Measurements from ENCODE around the gene MGME1. TPM values are rescaled to one million over a fixed set of nuclear protein-coding genes. Genes with fewer than 3 reads are reported as not detected.

Gene MGME1
- total and polyA plus RNA-seq, 9 of the 15 experiments (the other 6 are each of a cell fraction or from before 2014, with no cell fraction given), result 13.4 to 45.1 (median 30.6) TPM

GRCh38 chr20:17919149-17919548, 49.7 kb upstream of the MGME1 start:
- Histone ChIP-seq H4K20me1 (replicated peaks; ENCODE audit: control insufficient read depth, insufficient read depth, low read length) (no peaks in the 10 kb centered on the region), H3K4me1 (replicated peaks in 1 of 2; ENCODE audit: control insufficient read depth in 2 of 2, insufficient read depth in 2 of 2, low read length in 2 of 2) (no peaks in the 10 kb centered on the region; a peak in 1 of 5 replicates), H3K4me2 (ENCODE audit: insufficient read depth, low read length) (no peak overlapping the region), H3K9me1 (ENCODE audit: control insufficient read depth, insufficient read depth, low read length) (no peaks in the 10 kb centered on the region), H3K9ac (ENCODE audit: insufficient read depth in 1 of 2, low read depth in 2 of 2, low read length in 2 of 2) (no peak overlapping the region), H3K4me3 (no peak overlapping the region), H3K27me3 (ENCODE audit: control insufficient read depth in 2 of 2, insufficient read depth in 2 of 2, low read length in 2 of 2) (no peaks in the 10 kb centered on the region), H3K27ac (ENCODE audit: extremely low read depth, low read depth, low read length) (no peak overlapping the region), H2AFZ (ENCODE audit: low read depth, low read length) (no peak overlapping the region), H3K79me2 (ENCODE audit: control insufficient read depth, insufficient read depth, low read length) (no peaks in the 10 kb centered on the region), H3K9me3 (replicated peaks; ENCODE audit: control insufficient read depth, insufficient read depth, low read depth, low read length) (no peaks in the 10 kb centered on the region), H3K36me3 (ENCODE audit: control insufficient read depth, insufficient read depth, low read length) (no peaks in the 10 kb centered on the region)
- ChIA-PET POLR2A (no interaction called here), CTCF (ENCODE audit: low intra/inter-chr PET ratio) (no interaction called here)
- BruUV-seq (replicated peaks), result no TSS peak
- FAIRE-seq (no peak), ATAC-seq (no peak), DNase-seq (ENCODE audit: extremely low read depth in 1 of 4, low spot score in 3 of 4) (no peak)
- intact Hi-C loops (cut with micrococcal nuclease), result no loop called here
- 44% methylated on average over 3 of the region's 8 CpGs for WGBS (ENCODE audit: insufficient coverage, low coverage, missing lambda C conversion rate)
- in situ Hi-C loops (cut with MboI), result no loop called here
- TF ChIP-seq WHSC1 (IDR thresholded peaks at IDR 0.05; ENCODE audit: low read length), result no peak
- no peak for TF ChIP-seq SLC30A9 (CRISPR knock-in tag; IDR thresholded peaks at IDR 0.05)
- TF ChIP-seq TCF7 (IDR thresholded peaks at IDR 0.05; ENCODE audit: borderline replicate concordance), result no peak
- TF ChIP-seq E2F3 (CRISPR knock-in tag; IDR thresholded peaks at IDR 0.05), result no peak
- TF ChIP-seq POLR2AphosphoS5 (IDR thresholded peaks at IDR 0.05; ENCODE audit: control insufficient read depth, insufficient read depth, low read depth, low read length), result no peak
- TF ChIP-seq COPS2 (conservative IDR thresholded peaks at IDR 0.05), result no peak
- no peak for TF ChIP-seq CBX5 (IDR thresholded peaks at IDR 0.05; ENCODE audit: borderline replicate concordance, low read depth)

GRCh38 chr20:17921774-17922173, 47.0 kb upstream of the MGME1 start:
- ATAC-seq (0 out of 3 replicates have a peak, but pooled peaks have one; percentile 46), FAIRE-seq (no peak), DNase-seq (ENCODE audit: extremely low read depth in 1 of 4, low spot score in 3 of 4) (no peak)
- Histone ChIP-seq H3K9me3 (replicated peaks; ENCODE audit: control insufficient read depth, insufficient read depth, low read depth, low read length) (no peaks in the 10 kb centered on the region), H3K36me3 (ENCODE audit: control insufficient read depth, insufficient read depth, low read length) (no peaks in the 10 kb centered on the region), H3K4me1 (replicated peaks in 1 of 2; ENCODE audit: control insufficient read depth in 2 of 2, insufficient read depth in 2 of 2, low read length in 2 of 2) (peaks cover 4 to 14% of the 10 kb centered on the region in 2 experiments; a peak in 3 of 5 replicates), H3K27ac (ENCODE audit: extremely low read depth, low read depth, low read length) (no peak overlapping the region), H3K9me1 (ENCODE audit: control insufficient read depth, insufficient read depth, low read length) (no peaks in the 10 kb centered on the region), H2AFZ (ENCODE audit: low read depth, low read length) (no peak overlapping the region), H4K20me1 (replicated peaks; ENCODE audit: control insufficient read depth, insufficient read depth, low read length) (peaks cover 5% of the 10 kb centered on the region; the same call in 1 of the 2 replicates), H3K4me2 (ENCODE audit: insufficient read depth, low read length) (no peak overlapping the region), H3K9ac (ENCODE audit: insufficient read depth in 1 of 2, low read depth in 2 of 2, low read length in 2 of 2) (no peak overlapping the region), H3K4me3 (no peak overlapping the region), H3K79me2 (ENCODE audit: control insufficient read depth, insufficient read depth, low read length) (no peaks in the 10 kb centered on the region), H3K27me3 (ENCODE audit: control insufficient read depth in 2 of 2, insufficient read depth in 2 of 2, low read length in 2 of 2) (no peaks in the 10 kb centered on the region)
- POLR2A ChIA-PET, result interaction anchor here (0.8 to 1.0 kb wide), 2 partner anchors 37 to 47 kb away, joined by 3 read pairs; partner anchors contain the start of genes MGME1 and SNX5
- WGBS (ENCODE audit: insufficient coverage, low coverage, missing lambda C conversion rate), result 0% methylated on average over 1 of the region's 1 CpG
- BruUV-seq (replicated peaks), result no TSS peak
- intact Hi-C loops (cut with micrococcal nuclease), result no loop called here
- CTCF ChIA-PET (ENCODE audit: low intra/inter-chr PET ratio), result no interaction called here
- in situ Hi-C loops (cut with MboI), result no loop called here
- TF ChIP-seq USF2 (CRISPR knock-in tag; IDR thresholded peaks at IDR 0.05) (no peak), TARDBP (IDR thresholded peaks at IDR 0.05) (no peak), ZHX1 (conservative IDR thresholded peaks at IDR 0.05; ENCODE audit: low read length) (no peak), PRPF4 (IDR thresholded peaks at IDR 0.05; ENCODE audit: insufficient read depth, low read depth, low read length, poor library complexity, severe bottlenecking) (no peak), SLC30A9 (CRISPR knock-in tag; IDR thresholded peaks at IDR 0.05) (no peak)
